WI38 (cell line): ENCODE results near the gene SIRPB2.
"Not testable (repeated sequence)": the region's sequence is repeated elsewhere in the genome, so short reads cannot be mapped to it uniquely, and the experiment has no call there.

Source experiments
- H3K4me3 ChIP-seq: 2 replicates; pipeline ENCODE4 v1.5.1; 2011; ENCODE audit warnings: low read depth, mild to moderate bottlenecking, control low read depth, low read length
- TF ChIP-seq, protein P1 (sequence below): IDR thresholded peaks from 2 replicates; pipeline ENCODE4 v1.5.1; 2012; ENCODE audit warnings: low read depth, mild to moderate bottlenecking, control low read depth, low read length

Gene SIRPB2

DNA sequence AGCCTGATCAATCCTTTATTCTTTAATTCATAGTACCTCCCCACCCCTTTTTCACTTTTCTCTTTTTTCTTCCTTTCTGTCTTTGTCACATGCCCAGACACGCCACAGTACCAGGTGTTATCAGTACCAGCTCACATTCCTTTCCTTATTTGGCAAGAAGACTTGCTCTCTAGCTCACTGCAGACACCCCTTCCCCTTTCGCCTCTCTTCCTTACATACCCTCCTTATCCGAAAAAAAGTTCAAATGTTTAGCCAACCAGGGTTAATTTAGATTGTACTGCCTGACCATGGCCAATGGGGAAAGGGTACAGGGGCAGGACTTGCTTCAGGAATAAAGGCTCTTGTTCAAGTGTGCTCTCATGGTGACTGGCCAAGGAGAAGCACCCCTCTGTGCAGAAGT, 9.3 kb upstream of the SIRPB2 start:
- TF ChIP-seq, protein P1, sequence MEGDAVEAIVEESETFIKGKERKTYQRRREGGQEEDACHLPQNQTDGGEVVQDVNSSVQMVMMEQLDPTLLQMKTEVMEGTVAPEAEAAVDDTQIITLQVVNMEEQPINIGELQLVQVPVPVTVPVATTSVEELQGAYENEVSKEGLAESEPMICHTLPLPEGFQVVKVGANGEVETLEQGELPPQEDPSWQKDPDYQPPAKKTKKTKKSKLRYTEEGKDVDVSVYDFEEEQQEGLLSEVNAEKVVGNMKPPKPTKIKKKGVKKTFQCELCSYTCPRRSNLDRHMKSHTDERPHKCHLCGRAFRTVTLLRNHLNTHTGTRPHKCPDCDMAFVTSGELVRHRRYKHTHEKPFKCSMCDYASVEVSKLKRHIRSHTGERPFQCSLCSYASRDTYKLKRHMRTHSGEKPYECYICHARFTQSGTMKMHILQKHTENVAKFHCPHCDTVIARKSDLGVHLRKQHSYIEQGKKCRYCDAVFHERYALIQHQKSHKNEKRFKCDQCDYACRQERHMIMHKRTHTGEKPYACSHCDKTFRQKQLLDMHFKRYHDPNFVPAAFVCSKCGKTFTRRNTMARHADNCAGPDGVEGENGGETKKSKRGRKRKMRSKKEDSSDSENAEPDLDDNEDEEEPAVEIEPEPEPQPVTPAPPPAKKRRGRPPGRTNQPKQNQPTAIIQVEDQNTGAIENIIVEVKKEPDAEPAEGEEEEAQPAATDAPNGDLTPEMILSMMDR, result no peak
- no peak overlapping the region for H3K4me3 ChIP-seq

GRCh38 chr20:1499528-1500420, 8.6 kb upstream of the SIRPB2 start:
- TF ChIP-seq, protein P1, result no peak
- H3K4me3 ChIP-seq, result no peak overlapping the region

GRCh38 chr20:1497371-1497770, 6.2 kb upstream of the SIRPB2 start:
- H3K4me3 ChIP-seq, result not testable (repeated sequence)

- no peak overlapping the region for H3K4me3 ChIP-seq
- TF ChIP-seq, protein P1, result no peak
Measured at GRCh38 chr20:1496930-1497329, 5.7 kb upstream of the SIRPB2 start.

- H3K4me3 ChIP-seq, result no peak overlapping the region
- TF ChIP-seq, protein P1, result no peak
Measured at GRCh38 chr20:1494436-1494835, 3.2 kb upstream of the SIRPB2 start.

- TF ChIP-seq, protein P1, result no peak
Measured at GRCh38 chr20:1493536-1493935, 2.3 kb upstream of the SIRPB2 start.

DNA sequence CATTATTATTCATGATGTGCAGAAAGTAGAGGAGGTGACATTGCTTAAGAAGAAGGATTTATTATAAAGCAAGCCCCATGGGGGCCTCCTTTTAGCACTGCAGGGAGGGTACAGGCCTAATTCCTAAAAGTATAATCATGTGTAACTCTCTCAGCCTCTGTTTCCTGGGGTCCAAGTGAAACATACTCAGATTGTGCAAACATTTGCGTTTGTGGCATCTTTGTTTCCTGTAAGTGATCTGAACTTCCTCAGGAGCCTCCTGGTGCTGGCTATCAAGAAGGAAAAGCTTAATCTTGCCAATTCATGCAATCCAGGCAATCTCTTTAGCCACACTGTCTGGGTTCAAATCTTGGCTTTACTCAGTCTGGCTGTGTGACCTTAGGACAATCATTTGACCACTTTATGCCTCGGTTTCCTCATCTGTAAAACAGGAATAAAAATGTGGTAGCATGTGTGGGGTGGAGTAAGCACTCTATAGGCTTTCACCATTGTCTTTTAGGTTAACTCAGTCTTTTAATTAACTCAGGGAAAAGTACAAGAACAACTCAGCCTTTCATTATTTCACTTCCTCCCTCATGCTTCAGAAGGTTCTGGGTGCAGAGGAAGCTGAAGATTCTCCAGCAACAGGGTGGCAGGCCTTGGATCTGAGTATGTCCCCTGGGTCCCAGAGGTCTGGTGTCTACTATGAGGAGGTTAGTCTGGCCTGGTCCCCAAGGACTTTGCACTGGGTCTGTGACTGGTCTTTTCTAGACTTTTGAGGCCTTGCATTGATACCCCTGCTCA, 831 bp upstream of the SIRPB2 start:
- no peak overlapping the region for H3K4me3 ChIP-seq
- TF ChIP-seq, protein P1, result no peak

More at GRCh38 chr20:1493536-1493935, 2.3 kb upstream of the SIRPB2 start:
- no peak overlapping the region for H3K4me3 ChIP-seq
